Mesenchymal stem cell (in vitro differentiated cells and primary cell): Measurements from ENCODE around the gene MUSTN1.
A peak's percentile ranks its signal among the peaks of the same experiment; 100 is the strongest.

Source experiments
- DNase-seq: peaks from one replicate; pipeline ENCODE4 v3.0.0-alpha.2; 2013
- H2AFZ ChIP-seq: one replicate; pipeline ENCODE4 v1.6.1; 2013; ENCODE audit warnings: low read depth, mild to moderate bottlenecking, control low read depth, inconsistent platforms, low read length, moderate library complexity
- H2AK5ac ChIP-seq: 2 replicates; pipeline ENCODE4 v1.6.1; 2013; ENCODE audit warnings: low read length, moderate library complexity, mild to moderate bottlenecking, inconsistent platforms; ENCODE audit not compliant: severe bottlenecking
- H2BK120ac ChIP-seq: one replicate; pipeline ENCODE4 v1.6.1; 2013; ENCODE audit warnings: low read depth, mild to moderate bottlenecking, inconsistent platforms, low read length, moderate library complexity
- H2BK12ac ChIP-seq, 2 experiments: one replicate each; pipeline ENCODE4 v1.6.1; 2013; ENCODE audit warnings: inconsistent platforms in 2 of 2, low read length in 2 of 2, mild to moderate bottlenecking in 2 of 2, moderate library complexity in 2 of 2, control low read depth in 1 of 2
- H2BK15ac ChIP-seq: one replicate; pipeline ENCODE4 v1.6.1; 2013; ENCODE audit warnings: mild to moderate bottlenecking, low read depth, inconsistent platforms; ENCODE audit not compliant: poor library complexity, severe bottlenecking
- H2BK5ac ChIP-seq: 2 replicates; pipeline ENCODE4 v1.6.1; 2013; ENCODE audit warnings: low read depth, mild to moderate bottlenecking, low read length, control low read depth, inconsistent platforms; ENCODE audit not compliant: poor library complexity, severe bottlenecking
- H3K14ac ChIP-seq, 2 experiments: one replicate each; pipeline ENCODE4 v1.6.1; 2013; ENCODE audit warnings: inconsistent platforms in 2 of 2, low read length in 2 of 2, control low read depth in 1 of 2, mild to moderate bottlenecking in 1 of 2, moderate library complexity in 1 of 2
- H3K18ac ChIP-seq, 2 experiments: one replicate each; pipeline ENCODE4 v1.6.1; 2013; ENCODE audit warnings: inconsistent platforms in 2 of 2, low read length in 2 of 2, control low read depth in 1 of 2, low read depth in 1 of 2, mild to moderate bottlenecking in 1 of 2
- H3K23ac ChIP-seq, 2 experiments: one replicate each; pipeline ENCODE4 v1.6.1; 2013; ENCODE audit warnings: inconsistent platforms in 2 of 2, low read length in 2 of 2, mild to moderate bottlenecking in 2 of 2, moderate library complexity in 2 of 2, control low read depth in 1 of 2
- H3K27ac ChIP-seq: 2 replicates; pipeline ENCODE4 v1.5.1; 2013; ENCODE audit warnings: mild to moderate bottlenecking, moderate library complexity, low read length, control low read depth, inconsistent platforms; ENCODE audit not compliant: poor library complexity, severe bottlenecking
- H3K27me3 ChIP-seq, 2 experiments: 2 replicates each; pipeline versions ENCODE4 v1.6.1 to v1.7.0; 2013; ENCODE audit warnings: low read length in 2 of 2, mild to moderate bottlenecking in 2 of 2, moderate library complexity in 2 of 2, control low read depth in 1 of 2, inconsistent platforms in 1 of 2; ENCODE audit not compliant: control insufficient read depth in 1 of 2, insufficient read depth in 1 of 2
- H3K36me3 ChIP-seq, 2 experiments: 2 replicates each; pipeline versions ENCODE4 v1.6.1 to v1.7.0; 2013; ENCODE audit warnings: low read length in 2 of 2, control low read depth in 1 of 2, inconsistent platforms in 1 of 2, low read depth in 1 of 2, mild to moderate bottlenecking in 1 of 2; ENCODE audit not compliant: insufficient read depth in 2 of 2, control insufficient read depth in 1 of 2
- H3K4ac ChIP-seq, 2 experiments: one replicate each; pipeline ENCODE4 v1.6.1; 2013; ENCODE audit warnings: inconsistent platforms in 2 of 2, low read length in 2 of 2, mild to moderate bottlenecking in 2 of 2, moderate library complexity in 2 of 2, control low read depth in 1 of 2, low read depth in 1 of 2
- H3K4me1 ChIP-seq: 2 replicates; pipeline ENCODE4 v1.6.1; 2013; ENCODE audit warnings: low read depth, low read length, control low read depth; ENCODE audit not compliant: control insufficient read depth, insufficient read depth
- H3K4me2 ChIP-seq: 2 replicates; pipeline ENCODE4 v1.6.1; 2013; ENCODE audit warnings: low read length, mild to moderate bottlenecking, inconsistent platforms; ENCODE audit not compliant: poor library complexity, severe bottlenecking
- H3K4me3 ChIP-seq, 2 experiments: 2 replicates each; pipeline versions ENCODE4 v1.5.1 to v1.7.0; 2013; ENCODE audit warnings: low read length in 2 of 2, mild to moderate bottlenecking in 2 of 2, control low read depth in 1 of 2, low read depth in 1 of 2; ENCODE audit not compliant: insufficient read depth in 1 of 2
- H3K79me1 ChIP-seq: replicated peaks from 2 replicates; pipeline ENCODE4 v1.6.1; 2013; ENCODE audit warnings: mild to moderate bottlenecking, control low read depth, low read length, inconsistent platforms; ENCODE audit not compliant: poor library complexity, severe bottlenecking
- H3K9ac ChIP-seq: 2 replicates; pipeline ENCODE4 v1.7.0; 2013; ENCODE audit warnings: mild to moderate bottlenecking, low read length, moderate library complexity
- H3K9me3 ChIP-seq: 2 replicates; pipeline ENCODE4 v1.7.0; 2013; ENCODE audit warnings: mild to moderate bottlenecking, low read length; ENCODE audit not compliant: control insufficient read depth
- H4K8ac ChIP-seq: one replicate; pipeline ENCODE4 v1.6.1; 2013; ENCODE audit warnings: inconsistent platforms, mild to moderate bottlenecking, low read length, moderate library complexity
- H4K91ac ChIP-seq: one replicate; pipeline ENCODE4 v1.6.1; 2013; ENCODE audit warnings: mild to moderate bottlenecking, low read length, inconsistent platforms
- WGBS: methylation state at CpG from one replicate; pipeline ENCODE4 v1.1.7; 2013; ENCODE audit warnings: mixed read lengths; 5-methylcytosine and 5-hydroxymethylcytosine counted together

Gene MUSTN1

GRCh38 chr3:52796411-52796810 lies 38.4 kb downstream of the MUSTN1 start:
- no peak overlapping the region for H4K91ac ChIP-seq
- H3K4ac ChIP-seq: no peak overlapping the region
- H2AFZ ChIP-seq: no peak overlapping the region
- H3K4me3 ChIP-seq: no peak overlapping the region
- H3K23ac ChIP-seq: no peak overlapping the region
- H3K9me3 ChIP-seq: no peaks in the 10 kb centered on the region
- H3K36me3 ChIP-seq: no peaks in the 10 kb centered on the region
- no peak overlapping the region for H2BK15ac ChIP-seq
- H4K8ac ChIP-seq: no peak overlapping the region
- no peak overlapping the region for H3K14ac ChIP-seq
- H3K79me1 ChIP-seq: no peaks in the 10 kb centered on the region
- 85% methylated on average over 7 of the region's 9 CpGs for WGBS
- no peak overlapping the region for H2BK120ac ChIP-seq
- no peak overlapping the region for H3K4me2 ChIP-seq
- H3K27me3 ChIP-seq: peaks cover 0 to 25% of the 10 kb centered on the region in 2 experiments
- DNase-seq: no peak
- no peak overlapping the region for H2BK12ac ChIP-seq
- H3K27ac ChIP-seq: no peak overlapping the region
- peaks cover 1% of the 10 kb centered on the region for H3K4me1 ChIP-seq
- no peak overlapping the region for H3K9ac ChIP-seq
- no peak overlapping the region for H3K18ac ChIP-seq
- no peak overlapping the region for H2BK5ac ChIP-seq
- no peak overlapping the region for H2AK5ac ChIP-seq

DNA sequence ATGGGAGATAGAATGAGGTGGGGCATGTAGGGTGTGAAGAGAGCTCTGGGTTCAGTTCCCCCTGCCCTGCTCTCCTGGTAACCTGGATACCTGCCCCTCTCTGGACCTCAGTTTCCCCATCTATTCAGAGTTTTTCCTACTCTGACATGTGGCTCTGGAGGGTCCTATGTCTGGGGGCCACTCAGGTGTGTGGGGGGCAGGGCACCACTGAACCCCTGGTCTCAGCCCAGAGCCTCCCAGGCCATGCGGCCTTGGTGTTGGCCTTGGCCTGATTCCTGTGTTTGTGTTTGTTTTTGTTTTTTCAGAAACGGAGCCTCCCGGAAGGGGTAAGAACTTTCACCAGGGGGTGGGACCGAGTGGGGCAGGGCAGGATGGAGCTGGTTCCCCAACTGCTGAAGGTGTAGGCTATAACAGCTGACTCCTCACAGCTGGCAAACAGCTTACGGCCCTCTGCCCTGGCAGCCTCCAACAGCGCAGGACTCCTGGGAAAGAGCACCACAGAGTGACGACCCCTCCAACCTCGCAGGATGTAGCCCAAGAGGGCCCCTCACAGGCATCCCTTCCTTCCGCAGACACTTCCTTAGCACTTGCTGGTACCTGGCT lies 39.4 kb downstream of the MUSTN1 start:
- no peak overlapping the region for H4K91ac ChIP-seq
- H2BK120ac ChIP-seq: no peak overlapping the region
- H4K8ac ChIP-seq: no peak overlapping the region
- no peaks in the 10 kb centered on the region for H3K9me3 ChIP-seq
- no peak overlapping the region for H2AFZ ChIP-seq
- no peak for DNase-seq
- H3K9ac ChIP-seq: no peak overlapping the region
- H2BK12ac ChIP-seq: no peak overlapping the region
- 86% methylated on average over 9 of the region's 9 CpGs for WGBS
- H3K4me3 ChIP-seq: no peak overlapping the region
- no peak overlapping the region for H2BK5ac ChIP-seq
- H3K4ac ChIP-seq: no peak overlapping the region
- no peak overlapping the region for H3K27ac ChIP-seq
- H2AK5ac ChIP-seq: no peak overlapping the region
- H3K36me3 ChIP-seq: peaks cover 0 to 5% of the 10 kb centered on the region in 2 experiments
- H3K79me1 ChIP-seq: no peaks in the 10 kb centered on the region
- H3K18ac ChIP-seq: no peak overlapping the region
- H3K4me1 ChIP-seq: peaks cover 3% of the 10 kb centered on the region
- no peak overlapping the region for H2BK15ac ChIP-seq
- H3K23ac ChIP-seq: no peak overlapping the region
- no peak overlapping the region for H3K4me2 ChIP-seq
- H3K14ac ChIP-seq: no peak overlapping the region
- peaks cover 5 to 29% of the 10 kb centered on the region in 2 experiments for H3K27me3 ChIP-seq

- Histone ChIP-seq H3K23ac (peak within 1 kb of the TSS in 1 of 2 experiments; percentile 23), H3K36me3 (peaks cover 0 to 5% of the 10 kb centered on the region in 2 experiments), H2BK15ac (no peak within 1 kb of the TSS), H2BK120ac (no peak within 1 kb of the TSS), H3K14ac (no peak within 1 kb of the TSS), H3K9ac (no peak within 1 kb of the TSS), H4K91ac (no peak within 1 kb of the TSS), H3K4me2 (no peak within 1 kb of the TSS), H2AK5ac (no peak within 1 kb of the TSS), H3K4me3 (no peak within 1 kb of the TSS), H3K79me1 (no peaks in the 10 kb centered on the region), H2BK12ac (no peak within 1 kb of the TSS), H2AFZ (no peak within 1 kb of the TSS), H3K18ac (no peak within 1 kb of the TSS), H3K4me1 (peaks cover 3% of the 10 kb centered on the region), H2BK5ac (no peak within 1 kb of the TSS), H3K27me3 (peaks cover 8 to 33% of the 10 kb centered on the region in 2 experiments), H4K8ac (no peak within 1 kb of the TSS), H3K27ac (no peak within 1 kb of the TSS), H3K4ac (no peak within 1 kb of the TSS), H3K9me3 (no peaks in the 10 kb centered on the region)
- WGBS: 83% methylated on average over 10 of the region's 10 CpGs
- DNase-seq: no peak
These were observed 40.2 kb downstream of the MUSTN1 start, which contains the start of gene ITIH3 for GRCh38 chr3:52794612-52795099. Gene ITIH3 (plus strand): TSS chr3:52794796. CDS start chr3:52794804, 8 bp downstream.

- Histone ChIP-seq H2BK5ac (no peak overlapping the region), H3K4me2 (no peak overlapping the region), H2BK12ac (no peak overlapping the region), H3K23ac (peak overlapping the region in 1 of 2 experiments; percentile 23), H3K36me3 (peaks cover 0 to 5% of the 10 kb centered on the region in 2 experiments), H3K4me3 (no peak overlapping the region), H3K4me1 (peaks cover 3% of the 10 kb centered on the region), H3K4ac (no peak overlapping the region), H3K27me3 (peaks cover 8 to 40% of the 10 kb centered on the region in 2 experiments), H2BK15ac (no peak overlapping the region), H3K9ac (no peak overlapping the region), H4K91ac (no peak overlapping the region), H2BK120ac (no peak overlapping the region), H3K79me1 (no peaks in the 10 kb centered on the region), H3K14ac (no peak overlapping the region), H3K9me3 (no peaks in the 10 kb centered on the region), H3K27ac (no peak overlapping the region), H2AFZ (no peak overlapping the region), H2AK5ac (no peak overlapping the region), H4K8ac (no peak overlapping the region), H3K18ac (no peak overlapping the region)
- 68% methylated on average over 9 of the region's 9 CpGs for WGBS
- DNase-seq: no peak
These were observed 40.9 kb downstream of the MUSTN1 start for GRCh38 chr3:52793702-52794611.
